ENCODE measurements around the gene SEMA5B.

GRCh38 chr3:123067689-123068600, 40.4 kb upstream of the SEMA5B start:
- TF ChIP-seq CTCF (IDR thresholded peaks at IDR 0.05; ENCODE audit: insufficient read depth, low read length, poor library complexity, severe bottlenecking) (no peak), EZH2phosphoT487 (conservative IDR thresholded peaks at IDR 0.05; ENCODE audit: low read length) (no peak)
